Astrocyte (in vitro differentiated cells and primary cell): ENCODE results near the gene RNASE13. TPM values are rescaled to one million over a fixed set of nuclear protein-coding genes. Genes with fewer than 3 reads are reported as not detected.

Experiments used
- DNase-seq: peaks from one replicate; pipeline ENCODE4 v3.0.0-alpha.2; 2010; ENCODE audit warnings: low read depth
- FAIRE-seq: peaks from 2 replicates; lab custom pipeline; 2011; peaks lifted over from hg19 to GRCh38; lab: Jason Lieb, UNC
- H2AFZ ChIP-seq: 2 replicates; pipeline ENCODE4 v1.6.0; 2012; ENCODE audit warnings: low read depth, low read length, inconsistent platforms
- H3K27ac ChIP-seq: 2 replicates; pipeline ENCODE4 v1.5.1; 2011; ENCODE audit warnings: low read depth, low read length, inconsistent platforms
- H3K27me3 ChIP-seq: 2 replicates; pipeline ENCODE4 v1.6.0; 2011; ENCODE audit warnings: low read length, inconsistent platforms; ENCODE audit not compliant: insufficient read depth
- H3K36me3 ChIP-seq: 2 replicates; pipeline ENCODE4 v1.5.1; 2011; ENCODE audit warnings: low read length, inconsistent platforms; ENCODE audit not compliant: insufficient read depth
- H3K4me1 ChIP-seq: 2 replicates; pipeline ENCODE4 v1.5.1; 2011; ENCODE audit warnings: low read length, inconsistent platforms; ENCODE audit not compliant: insufficient read depth
- H3K4me2 ChIP-seq: 2 replicates; pipeline ENCODE4 v1.6.0; 2012; ENCODE audit warnings: low read length, inconsistent platforms
- H3K4me3 ChIP-seq: 2 replicates; pipeline ENCODE4 v1.5.1; 2011; ENCODE audit warnings: low read depth, mild to moderate bottlenecking, low read length, inconsistent platforms; ENCODE audit not compliant: insufficient read depth
- H3K79me2 ChIP-seq: 2 replicates; pipeline ENCODE4 v1.6.0; 2012; ENCODE audit warnings: mild to moderate bottlenecking, low read length, inconsistent platforms; ENCODE audit not compliant: insufficient read depth
- H3K9ac ChIP-seq: 2 replicates; pipeline ENCODE4 v1.6.0; 2012; ENCODE audit warnings: mild to moderate bottlenecking, low read length, inconsistent platforms
- H3K9me3 ChIP-seq: 2 replicates; pipeline ENCODE4 v1.5.1; 2012; ENCODE audit warnings: low read depth, mild to moderate bottlenecking, low read length, inconsistent platforms; ENCODE audit not compliant: insufficient read depth
- H4K20me1 ChIP-seq: 2 replicates; pipeline ENCODE4 v1.6.0; 2012; ENCODE audit warnings: low read length, inconsistent platforms; ENCODE audit not compliant: insufficient read depth
- H3K27ac Mint-ChIP-seq: one replicate; pipeline ENCODE4 v1.8.0; 2021; ENCODE audit warnings: mild to moderate bottlenecking, mixed read lengths; ENCODE audit not compliant: unreplicated experiment
- H3K27me3 Mint-ChIP-seq: one replicate; pipeline ENCODE4 v1.8.0; 2021; ENCODE audit warnings: low read depth, mixed read lengths; ENCODE audit not compliant: unreplicated experiment
- H3K36me3 Mint-ChIP-seq: one replicate; pipeline ENCODE4 v1.8.0; 2021; ENCODE audit warnings: low read depth, mixed read lengths; ENCODE audit not compliant: unreplicated experiment
- H3K4me1 Mint-ChIP-seq: one replicate; pipeline ENCODE4 v1.8.0; 2021; ENCODE audit warnings: low read depth, mixed read lengths; ENCODE audit not compliant: unreplicated experiment
- H3K4me3 Mint-ChIP-seq: one replicate; pipeline ENCODE4 v1.8.0; 2021; ENCODE audit warnings: mild to moderate bottlenecking, moderate library complexity, mixed read lengths; ENCODE audit not compliant: unreplicated experiment
- H3K9me3 Mint-ChIP-seq: one replicate; pipeline ENCODE4 v1.8.0; 2021; ENCODE audit warnings: mild to moderate bottlenecking, mixed read lengths; ENCODE audit not compliant: unreplicated experiment
- CTCF ChIP-seq: IDR thresholded peaks from 2 replicates; pipeline ENCODE4 v1.5.1; 2011; ENCODE audit warnings: low read depth, mild to moderate bottlenecking, inconsistent platforms, low read length, moderate library complexity; ENCODE audit not compliant: insufficient read depth
- EZH2 ChIP-seq: IDR thresholded peaks from 2 replicates; pipeline ENCODE4 v1.6.1; 2012; ENCODE audit warnings: mild to moderate bottlenecking, low read length, inconsistent platforms; ENCODE audit not compliant: insufficient read depth
- total RNA-seq: library from RNA; stranded (reverse); gene quantifications from 2 replicates; pipeline ENCODE4 v1.2.1, GENCODE V29; 2021

The RNASE13 gene
- total RNA-seq, 1 donor from 2014 or later, result not detected

- peaks cover 40% of the 10 kb centered on the region for H3K27me3 Mint-ChIP-seq
- peaks cover 13% of the 10 kb centered on the region for H3K4me1 Mint-ChIP-seq
- no peak for FAIRE-seq
- DNase-seq, result no peak
- TF ChIP-seq EZH2 (no peak), CTCF (no peak)
- H4K20me1 ChIP-seq, result no peaks in the 10 kb centered on the region
- peaks cover 7% of the 10 kb centered on the region for H3K4me1 ChIP-seq
- H3K9me3 ChIP-seq, result no peaks in the 10 kb centered on the region
- H3K79me2 ChIP-seq, result no peaks in the 10 kb centered on the region
- no peaks in the 10 kb centered on the region for H3K36me3 ChIP-seq
- H3K27ac ChIP-seq, result no peak overlapping the region
- H3K27ac Mint-ChIP-seq, result no peak overlapping the region
- H3K4me2 ChIP-seq, result peak overlapping the region; percentile 81
- H2AFZ ChIP-seq, result peak overlapping the region; percentile 81
- H3K4me3 Mint-ChIP-seq, result peak overlapping the region; percentile 88
- peak overlapping the region; percentile 48 for H3K4me3 ChIP-seq
- H3K27me3 ChIP-seq, result peaks cover 23% of the 10 kb centered on the region
- H3K36me3 Mint-ChIP-seq, result peaks cover 6% of the 10 kb centered on the region
- peaks cover 7% of the 10 kb centered on the region for H3K9me3 Mint-ChIP-seq
- peak overlapping the region; percentile 5 for H3K9ac ChIP-seq
These were observed 9.0 kb downstream of the RNASE13 start for GRCh38 chr14:21025371-21026273.

- H3K9ac ChIP-seq, result peak within 1 kb of the TSS; percentile 33
- peak within 1 kb of the TSS; percentile 81 for H2AFZ ChIP-seq
- TF ChIP-seq EZH2 (peak; percentile 84), CTCF (no peak)
- DNase-seq (no peak), FAIRE-seq (no peak)
- no peak within 1 kb of the TSS for H3K27ac ChIP-seq
- no peaks in the 10 kb centered on the region for H3K36me3 ChIP-seq
- Mint-ChIP-seq H3K4me3 (peak within 1 kb of the TSS; percentile 88), H3K36me3 (peaks cover 6% of the 10 kb centered on the region), H3K27ac (no peak within 1 kb of the TSS), H3K4me1 (peaks cover 13% of the 10 kb centered on the region), H3K27me3 (peaks cover 34% of the 10 kb centered on the region), H3K9me3 (peaks cover 5% of the 10 kb centered on the region)
- H3K27me3 ChIP-seq, result peaks cover 23% of the 10 kb centered on the region
- H3K79me2 ChIP-seq, result no peaks in the 10 kb centered on the region
- H3K4me1 ChIP-seq, result peaks cover 7% of the 10 kb centered on the region
- H3K9me3 ChIP-seq, result no peaks in the 10 kb centered on the region
- H3K4me3 ChIP-seq, result peak within 1 kb of the TSS; percentile 54
- H4K20me1 ChIP-seq, result no peaks in the 10 kb centered on the region
- peak within 1 kb of the TSS; percentile 81 for H3K4me2 ChIP-seq
These were observed 9.8 kb downstream of the RNASE13 start, which contains the start of gene NDRG2 for GRCh38 chr14:21024585-21025370. Gene NDRG2 (minus strand): TSS chr14:21025061. CDS start chr14:21023315, 1,746 bp downstream.
